Left kidney (tissue), 2 donors: ENCODE results near the gene CCNQ. TPM values are rescaled to one million over a fixed set of nuclear protein-coding genes. Genes with fewer than 3 reads are reported as not detected.

ENCODE experiments used
- DNase-seq: peaks from one replicate; pipeline ENCODE4 v3.0.0-alpha.2; 2013
- polyA plus RNA-seq: library from polyadenylated mRNA; unstranded; fragments of 120-200 nt; gene quantifications from one replicate; pipeline ENCODE4 v1.2.1, GENCODE V29; 2013; ENCODE audit not compliant: insufficient read length

CCNQ gene
- polyA plus RNA-seq, 1 donor: 14.7 TPM

- DNase-seq: no peak
Observed at GRCh38 chrX:153544727-153545126, 54.2 kb downstream of the CCNQ start.

- no peak for DNase-seq
Observed at GRCh38 chrX:153539979-153540358, 59.0 kb downstream of the CCNQ start.

GRCh38 chrX:153539171-153539978 is 59.6 kb downstream of the CCNQ start:
- no peak for DNase-seq

GRCh38 chrX:153538424-153538823 is 60.5 kb downstream of the CCNQ start:
- DNase-seq: no peak

Other genes starting within 250 kb of the CCNQ start
- not detected for gene PNMA6E, start 197.8 kb downstream of the CCNQ start, polyA plus RNA-seq
- 0.80 TPM for gene ZFP92, start 187.7 kb downstream of the CCNQ start, polyA plus RNA-seq
- 0.37 TPM for gene TREX2, start 153.1 kb downstream of the CCNQ start, polyA plus RNA-seq
- 27.5 TPM for gene HAUS7, start 128.6 kb downstream of the CCNQ start, polyA plus RNA-seq
- 148 TPM for gene BGN, start 104.2 kb downstream of the CCNQ start, polyA plus RNA-seq
- 0.18 TPM for gene ATP2B3, start 81.5 kb downstream of the CCNQ start, polyA plus RNA-seq
- 33.8 TPM for gene DUSP9, start 48.1 kb upstream of the CCNQ start, polyA plus RNA-seq
- gene PNCK, start 74.7 kb upstream of the CCNQ start, polyA plus RNA-seq: 7.5 TPM
- 56.6 TPM for gene SLC6A8, start 88.8 kb upstream of the CCNQ start, polyA plus RNA-seq
- 184 TPM for gene BCAP31, start 125.2 kb upstream of the CCNQ start, polyA plus RNA-seq
- gene ABCD1, start 125.7 kb upstream of the CCNQ start, polyA plus RNA-seq: 6.4 TPM
- 1.5 TPM for gene PLXNB3, start 165.1 kb upstream of the CCNQ start, polyA plus RNA-seq
- 0.73 TPM for gene SRPK3, start 181.9 kb upstream of the CCNQ start, polyA plus RNA-seq
- 70.1 TPM for gene IDH3G, start 195.2 kb upstream of the CCNQ start, polyA plus RNA-seq
- gene SSR4, start 195.5 kb upstream of the CCNQ start, polyA plus RNA-seq: 134 TPM
- gene PDZD4, start 231.4 kb upstream of the CCNQ start, polyA plus RNA-seq: 8.5 TPM